Stimulated activated CD4-positive, alpha-beta T cell treated with anti-CD3 and anti-CD28 coated beads, TNF-alpha, amount 100 ng/mL, for 24 hours (primary cell): ENCODE data around the gene IGSF22.

Source experiments
- DNase-seq, 3 experiments: peaks; one replicate each; pipeline ENCODE4 v3.0.0-alpha.2; 2020; ENCODE audit warnings: low read depth in 3 of 3

Gene IGSF22

DNA sequence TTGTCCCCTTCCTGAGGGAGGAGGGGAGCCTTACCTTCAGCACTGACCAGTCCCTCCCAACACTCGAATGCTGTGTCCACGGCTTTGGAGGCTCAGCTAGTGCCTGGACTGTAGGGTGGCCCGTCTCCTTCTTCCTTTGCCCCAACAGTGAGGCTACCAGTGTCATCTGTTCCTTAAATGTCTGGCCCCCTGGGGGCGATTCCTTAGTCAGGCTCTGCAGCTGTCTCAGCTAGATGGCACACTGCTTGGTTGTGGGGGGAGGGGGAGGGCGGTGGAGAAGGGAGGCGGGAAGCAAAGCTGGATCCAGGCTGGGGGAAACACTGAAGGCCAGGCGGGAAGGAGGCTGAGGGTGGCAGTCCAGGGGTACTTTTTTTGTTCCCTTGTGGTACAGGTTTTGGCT is at the start of gene IGSF22:
TSS of gene IGSF22 (minus strand) at position 149 of the 400 bp plus-strand sequence. CDS start 1,952 bp downstream, outside the sequence.
- DNase-seq: no peak

DNA sequence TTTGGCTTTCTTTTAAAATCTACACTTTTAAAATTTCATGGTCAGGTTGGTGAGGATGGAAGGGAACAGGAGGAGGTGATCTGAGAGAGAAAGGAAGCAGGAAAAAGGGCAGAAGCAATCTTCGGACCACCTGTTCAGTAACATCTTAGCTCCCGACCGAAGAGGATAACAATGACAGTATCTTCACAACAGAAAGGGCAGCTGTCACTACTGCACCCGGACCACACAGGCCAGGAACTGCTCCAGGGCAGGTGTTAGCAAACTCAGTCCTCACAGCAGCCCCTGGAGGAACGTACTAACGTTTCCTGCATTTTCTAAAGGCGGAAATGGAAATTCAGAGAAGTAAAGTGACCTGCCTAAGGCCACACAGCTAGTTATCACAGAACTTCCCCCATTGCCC is 48.8 kb upstream of the IGSF22 start:
- no peak for DNase-seq

DNA sequence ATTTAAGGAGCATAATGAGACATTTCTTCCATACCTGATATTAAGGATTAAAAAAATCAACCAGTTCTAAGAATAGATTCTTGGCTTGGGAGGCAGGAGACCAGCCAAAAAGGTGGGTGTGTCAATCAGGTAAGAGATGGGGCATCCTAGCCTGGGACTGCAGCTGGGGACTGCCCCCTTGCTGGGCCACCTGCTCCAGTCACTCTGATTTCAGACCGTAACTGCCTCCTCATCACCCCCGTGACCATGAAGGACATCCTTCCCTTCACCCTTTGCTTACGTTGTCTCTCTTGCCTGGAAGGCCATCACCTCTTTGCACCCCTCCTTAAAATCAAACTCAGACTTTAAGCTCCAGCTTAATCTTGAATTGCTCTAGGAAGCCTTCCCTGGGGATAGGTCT is 47.7 kb upstream of the IGSF22 start:
- no peak for DNase-seq

DNA sequence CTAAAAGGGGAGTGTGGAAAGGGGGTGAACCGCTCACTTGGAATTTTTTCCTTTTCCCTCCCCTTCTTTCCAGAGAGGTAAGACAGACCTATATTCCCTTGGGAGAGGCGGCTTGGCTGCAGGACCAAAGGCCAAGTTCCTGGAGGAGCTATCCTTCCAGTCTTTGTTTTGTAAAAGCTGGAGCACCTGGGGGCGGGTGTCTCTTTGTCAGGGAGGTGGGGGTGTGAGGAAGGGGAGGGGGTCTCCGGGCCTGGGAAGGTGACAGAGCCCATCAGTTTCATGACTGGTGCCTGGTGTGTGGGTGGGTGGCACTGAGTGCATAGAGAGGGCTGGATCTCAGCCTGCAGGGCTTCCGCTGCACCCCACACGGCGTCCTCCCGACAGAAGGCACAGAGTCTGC is 47.1 kb upstream of the IGSF22 start:
- DNase-seq: no peak

DNA sequence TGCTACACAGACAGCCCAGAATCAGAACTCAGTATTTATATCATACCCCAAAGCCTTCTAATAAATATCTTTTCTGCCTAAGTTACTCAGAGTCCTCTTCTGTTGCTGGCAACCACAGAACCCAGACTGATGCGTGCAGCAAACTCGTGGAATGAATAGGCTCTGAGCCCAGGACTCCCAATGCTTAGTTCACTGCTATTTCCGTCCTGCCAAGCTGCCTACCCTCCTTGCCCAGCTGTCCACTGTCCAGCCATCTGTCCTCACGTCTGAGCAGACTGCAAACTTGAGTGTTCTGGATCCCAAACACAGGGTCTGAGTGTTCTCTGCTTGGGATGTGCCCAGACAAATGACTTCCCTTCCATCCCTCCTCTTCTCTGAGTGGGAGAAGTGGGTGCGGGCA is 46.2 kb upstream of the IGSF22 start:
- no peak for DNase-seq

DNA sequence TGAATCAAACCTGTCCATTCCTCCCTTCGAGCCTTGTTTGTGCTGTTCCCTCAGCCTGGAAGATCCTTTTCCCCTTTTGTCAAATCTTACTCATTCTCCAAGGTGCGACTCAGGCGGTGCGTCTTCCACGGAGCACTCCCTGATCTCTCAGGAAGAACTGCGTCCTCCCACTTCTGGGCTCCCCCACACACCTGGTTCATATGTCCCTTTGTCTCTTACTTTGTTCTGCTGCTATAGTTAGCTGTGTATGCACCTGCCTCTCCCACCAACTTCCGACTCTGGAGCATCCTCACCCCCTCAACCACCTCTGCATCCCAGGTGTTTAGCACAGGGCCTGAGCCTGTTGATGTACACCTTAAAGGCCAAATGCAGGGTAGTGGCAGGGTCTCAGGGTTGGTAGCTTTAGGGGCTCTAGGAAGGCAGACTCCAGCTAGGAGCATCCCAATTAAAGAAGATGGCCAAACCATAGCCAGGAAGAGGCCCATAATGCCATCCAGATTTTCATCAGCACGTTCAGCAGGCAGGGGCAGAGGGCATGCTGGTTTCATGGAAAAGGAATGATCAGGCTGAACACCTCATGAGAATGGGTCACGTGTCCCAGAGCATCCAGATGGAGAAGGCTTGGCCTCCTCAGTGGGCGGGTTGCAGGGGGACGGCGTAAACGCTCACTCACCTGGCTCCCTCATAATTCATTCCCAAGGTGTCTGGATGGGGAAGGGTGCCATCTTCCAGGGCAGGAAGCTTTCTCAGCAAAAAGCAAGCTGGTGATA is 45.5 kb upstream of the IGSF22 start:
- no peak for DNase-seq

DNA sequence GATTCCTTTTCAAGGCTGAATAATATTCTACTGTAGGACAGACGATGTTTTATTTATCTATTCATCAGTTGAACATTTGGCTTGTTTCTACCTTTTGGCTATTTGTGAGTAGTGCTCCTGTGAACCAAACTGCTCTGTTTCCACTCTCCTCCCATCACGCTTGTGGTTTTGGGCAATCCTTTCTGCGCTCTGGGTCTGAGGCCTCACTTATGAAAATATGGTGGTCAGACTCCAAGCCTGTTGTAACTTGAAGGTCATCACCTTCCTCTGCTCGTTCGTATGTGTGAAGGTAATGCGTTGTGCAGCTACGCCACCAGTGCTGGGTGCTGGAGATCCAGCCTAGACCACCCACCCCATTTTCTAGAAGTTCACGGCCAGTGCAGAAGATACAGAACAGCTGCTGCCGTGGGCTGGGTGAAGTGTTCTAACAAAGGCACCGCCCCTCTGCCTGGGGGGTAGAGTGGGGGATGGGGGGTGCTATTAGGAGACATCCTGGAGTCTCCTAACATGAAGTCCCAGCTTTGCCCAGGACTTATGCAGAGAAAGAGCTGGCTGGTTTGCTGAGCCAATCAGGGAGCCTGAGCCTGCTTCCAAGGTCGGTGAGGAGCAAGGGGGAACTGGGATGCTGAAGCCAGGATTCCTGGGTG is 44.6 kb upstream of the IGSF22 start:
- no peak for DNase-seq

DNA sequence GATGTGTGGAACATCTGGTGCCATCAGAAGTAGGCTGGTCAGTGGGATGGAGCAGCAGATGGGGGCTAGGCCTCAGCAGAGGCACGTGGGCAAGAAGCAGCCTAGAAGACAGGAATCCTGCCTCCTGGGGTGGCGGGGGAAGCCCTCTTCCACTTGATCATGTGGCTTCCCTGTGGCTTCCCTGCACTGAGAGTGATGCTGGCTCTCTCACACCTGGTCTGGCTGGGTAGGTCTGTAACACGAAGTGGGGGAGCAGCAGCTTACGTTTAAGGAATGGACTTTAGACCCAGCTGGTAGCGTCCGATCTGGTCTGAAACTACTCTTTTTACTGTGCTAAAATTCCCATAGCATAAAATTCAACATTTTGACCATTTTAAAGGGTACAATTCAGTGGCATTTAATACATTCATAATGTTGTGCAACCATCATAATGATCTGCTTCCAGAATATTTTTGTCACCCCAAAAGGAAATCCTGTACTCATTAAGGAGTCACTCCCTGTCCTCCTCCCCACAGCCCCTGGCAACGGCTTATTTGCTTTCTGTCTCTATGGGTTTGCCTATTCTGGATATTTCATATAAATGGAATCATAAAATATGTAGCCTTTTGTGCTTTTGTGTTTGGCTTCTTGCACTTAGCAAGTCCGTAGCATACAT is 43.9 kb upstream of the IGSF22 start:
- no peak for DNase-seq

DNA sequence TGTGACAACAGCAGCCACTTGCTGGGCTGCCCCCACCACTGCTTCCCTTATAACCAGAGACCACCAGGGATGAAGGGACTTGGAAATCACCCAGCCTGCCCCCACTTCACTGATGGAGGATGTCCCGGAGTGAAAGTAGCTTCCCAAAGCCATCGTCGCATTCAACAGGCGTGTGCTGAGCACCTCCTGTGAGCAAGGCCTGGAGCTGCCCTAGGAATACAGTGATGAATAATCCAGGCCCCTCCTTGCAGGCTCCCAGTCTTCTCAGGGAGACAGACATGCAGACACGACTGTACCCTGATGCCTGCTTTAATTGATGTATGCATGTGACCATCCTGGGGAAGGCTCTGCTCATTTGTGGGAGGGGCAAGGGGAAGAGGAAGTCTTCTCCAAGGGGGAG is 43.0 kb upstream of the IGSF22 start:
- no peak for DNase-seq

DNA sequence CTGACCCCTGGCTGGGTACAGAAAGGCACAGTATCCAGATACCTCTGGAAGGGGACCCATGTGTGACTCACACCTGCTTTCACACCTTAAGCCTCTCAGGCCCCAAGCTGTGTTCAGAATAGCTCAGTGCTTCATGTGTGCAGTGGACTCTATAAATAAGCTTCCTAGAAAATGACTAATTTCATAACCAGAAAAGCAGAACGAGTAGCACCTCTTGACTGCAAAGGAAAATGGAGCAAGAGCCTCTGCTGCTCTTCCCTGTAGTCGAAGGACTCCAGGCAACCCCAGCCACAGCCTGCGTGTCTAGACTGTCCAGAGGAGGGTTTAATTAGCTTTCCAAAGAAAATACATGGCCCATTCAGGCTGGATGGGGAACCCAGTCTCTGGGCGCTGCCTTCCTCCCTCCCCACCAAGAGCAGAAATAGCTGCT is 42.5 kb upstream of the IGSF22 start:
- no peak for DNase-seq

DNA sequence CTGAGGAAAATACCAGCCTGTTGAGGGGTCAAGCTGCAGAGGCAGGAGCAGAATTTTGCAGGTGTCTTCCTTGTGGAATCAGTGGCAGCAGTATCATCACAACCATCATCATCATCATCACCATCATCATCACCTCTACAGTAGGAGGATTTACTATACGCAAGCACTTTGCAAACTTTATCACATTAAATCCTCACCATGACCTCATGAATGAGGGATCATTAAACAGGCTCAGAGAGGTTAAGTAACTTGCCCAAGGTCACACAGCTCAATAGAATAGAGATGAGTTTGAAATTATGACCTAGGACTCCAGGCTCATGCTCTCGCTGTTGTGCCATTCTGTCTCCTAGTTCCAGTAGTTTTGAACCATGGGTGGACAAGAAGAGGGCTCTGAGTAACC is 40.0 kb upstream of the IGSF22 start:
- no peak for DNase-seq

DNA sequence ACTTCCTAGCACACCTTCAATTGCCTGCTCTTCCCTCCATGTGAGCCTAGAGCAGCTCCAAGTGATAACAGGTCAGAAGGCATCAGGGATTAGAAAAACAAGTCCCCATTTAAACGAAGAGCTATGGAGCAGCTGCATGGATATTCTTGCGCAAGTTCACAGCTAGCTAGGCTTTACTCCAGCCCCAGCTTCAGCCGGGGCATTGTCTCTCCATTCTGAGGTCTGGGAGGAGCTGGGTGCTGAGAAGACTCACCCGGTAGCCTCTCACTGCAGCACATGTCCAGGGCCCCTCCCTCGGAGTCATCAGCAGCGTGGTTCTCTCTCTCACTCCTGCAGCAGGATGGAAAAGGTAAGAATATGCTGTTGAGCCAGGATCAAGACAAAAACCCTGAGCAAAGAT is 39.6 kb upstream of the IGSF22 start:
- no peak for DNase-seq

DNA sequence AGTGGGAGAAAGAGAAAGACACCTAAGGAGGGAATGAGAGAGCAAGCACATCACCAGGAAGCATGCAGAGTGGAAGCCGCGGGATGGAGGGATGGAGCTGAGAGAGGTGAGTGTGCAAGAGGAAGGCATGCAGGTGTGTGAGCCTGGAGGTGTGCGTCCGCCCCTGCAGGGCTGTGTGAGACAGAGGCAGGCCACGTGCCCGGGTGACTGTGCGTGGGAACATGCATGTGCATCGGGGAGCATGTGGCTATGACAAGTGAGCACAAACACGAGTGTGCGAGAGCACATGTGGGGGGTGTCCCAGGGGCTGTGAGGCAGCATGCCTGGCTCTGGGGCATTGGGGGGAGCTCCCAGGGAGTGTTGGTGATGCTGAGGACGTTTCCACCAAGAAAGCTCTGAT is 35.8 kb upstream of the IGSF22 start:
- no peak for DNase-seq

DNA sequence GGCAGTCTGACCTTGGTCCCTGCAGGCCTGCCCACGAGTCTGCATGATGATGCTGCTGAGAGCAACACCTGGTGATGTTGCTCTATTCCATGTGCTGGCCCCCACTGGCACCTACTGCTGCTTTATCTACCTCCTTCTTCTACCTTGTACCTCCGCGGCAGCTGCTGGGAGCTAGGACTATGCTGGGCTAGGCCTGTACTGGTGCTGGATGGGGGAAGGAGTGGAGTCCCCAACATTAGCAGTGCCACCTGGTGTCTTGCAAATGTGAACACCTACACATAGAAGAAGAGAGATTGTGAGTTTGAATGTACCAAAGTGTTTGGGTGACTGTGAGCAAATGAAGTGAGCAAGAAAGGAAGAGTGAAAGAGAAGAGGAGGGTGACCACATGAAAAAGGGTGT is 35.2 kb upstream of the IGSF22 start:
- no peak for DNase-seq

DNA sequence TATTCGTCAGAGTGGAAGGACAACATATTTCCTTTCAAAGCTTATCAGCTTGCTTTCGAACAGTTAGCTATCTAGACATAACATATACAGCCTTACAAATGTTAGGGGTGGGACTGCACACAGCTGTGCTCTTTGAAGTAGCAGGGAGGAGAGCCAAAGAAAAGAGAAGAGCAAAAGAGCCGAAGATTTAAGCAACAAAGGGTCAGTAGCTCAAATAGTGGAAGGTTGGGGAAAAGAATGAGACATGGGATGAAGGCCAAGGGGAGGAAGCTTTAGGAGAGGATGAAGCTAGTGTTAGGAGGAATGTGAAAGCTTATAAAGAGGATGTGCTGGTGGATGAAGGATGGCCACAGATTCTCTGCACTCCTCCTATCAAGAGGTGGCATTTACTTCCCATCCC is 31.8 kb upstream of the IGSF22 start:
- DNase-seq: no peak

DNA sequence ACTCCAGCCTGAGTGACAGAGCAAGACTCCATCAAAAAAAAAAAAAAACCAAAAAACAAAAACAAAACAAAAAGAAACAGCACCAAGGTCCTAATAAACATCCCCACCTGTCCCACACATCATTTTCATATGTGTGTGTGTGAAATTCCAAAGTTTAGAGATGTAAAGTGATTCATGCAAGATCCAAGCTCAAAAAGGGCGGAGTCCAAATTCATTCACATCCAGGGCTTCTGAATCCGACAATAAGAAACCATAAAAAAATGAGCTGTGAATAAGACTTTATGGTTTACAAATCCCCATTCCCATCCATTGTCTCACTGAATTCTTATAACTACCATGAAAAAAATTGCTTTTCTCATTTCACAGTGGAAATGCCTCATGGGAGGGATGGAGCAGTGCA is 30.9 kb upstream of the IGSF22 start:
- DNase-seq: no peak

DNA sequence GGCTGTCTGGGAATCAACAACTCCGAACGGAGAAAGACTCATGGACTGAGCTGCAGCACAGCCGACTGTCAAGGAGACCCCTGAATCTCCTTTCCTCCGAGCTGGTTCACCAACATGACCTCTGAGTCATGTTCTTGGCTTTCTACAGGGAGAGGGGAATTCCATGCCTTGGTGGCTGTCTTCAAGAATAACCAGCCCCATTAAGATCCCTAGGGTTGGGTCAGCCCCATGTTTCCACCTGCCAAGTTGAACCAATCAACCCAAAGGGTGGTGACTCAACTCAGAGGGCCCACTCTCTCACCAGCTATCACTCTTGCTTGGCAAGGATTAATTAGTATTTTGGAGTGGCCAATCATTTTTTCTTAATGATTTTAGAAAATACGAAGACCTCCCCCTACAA is 28.3 kb upstream of the IGSF22 start:
- DNase-seq: no peak

DNA sequence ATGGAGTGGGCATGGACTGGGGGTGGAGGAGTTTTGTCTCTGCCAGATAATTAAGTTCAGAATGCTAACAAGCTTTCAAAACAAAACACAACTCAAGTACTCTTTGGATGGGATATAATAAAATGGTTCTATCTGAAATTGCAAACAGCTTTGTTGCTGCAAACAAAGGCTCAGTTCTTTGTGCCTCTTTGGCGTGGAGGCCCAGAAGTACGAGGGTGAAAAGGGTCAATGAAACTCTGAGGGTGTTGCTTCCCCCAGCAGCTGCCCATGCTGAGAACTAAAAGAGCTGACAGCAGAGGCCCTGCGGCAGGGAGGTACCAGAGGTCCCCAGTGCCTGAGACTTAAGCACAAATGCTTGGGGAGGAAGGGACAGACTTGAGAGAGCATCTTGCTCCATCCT is 26.5 kb upstream of the IGSF22 start:
- DNase-seq: no peak

DNA sequence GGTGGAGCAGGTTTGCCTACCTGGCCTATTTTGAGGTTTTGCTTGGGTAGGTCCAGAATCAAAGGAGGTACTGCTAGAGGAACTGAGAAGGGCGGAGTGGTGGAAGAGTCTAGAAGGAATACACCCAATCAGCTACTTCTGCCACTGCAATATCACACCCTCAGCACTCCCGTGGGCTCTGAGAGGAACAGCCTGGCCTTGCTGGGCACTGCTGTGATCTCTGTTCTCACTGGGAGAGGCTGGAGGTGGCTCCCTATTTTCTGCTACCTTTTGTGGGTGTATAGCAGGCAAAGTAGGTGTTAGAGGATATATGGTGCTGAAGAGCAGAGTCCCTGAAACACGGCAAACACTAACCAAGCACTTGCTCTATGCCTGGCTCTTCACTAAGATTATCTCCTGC is 25.0 kb upstream of the IGSF22 start:
- no peak for DNase-seq

DNA sequence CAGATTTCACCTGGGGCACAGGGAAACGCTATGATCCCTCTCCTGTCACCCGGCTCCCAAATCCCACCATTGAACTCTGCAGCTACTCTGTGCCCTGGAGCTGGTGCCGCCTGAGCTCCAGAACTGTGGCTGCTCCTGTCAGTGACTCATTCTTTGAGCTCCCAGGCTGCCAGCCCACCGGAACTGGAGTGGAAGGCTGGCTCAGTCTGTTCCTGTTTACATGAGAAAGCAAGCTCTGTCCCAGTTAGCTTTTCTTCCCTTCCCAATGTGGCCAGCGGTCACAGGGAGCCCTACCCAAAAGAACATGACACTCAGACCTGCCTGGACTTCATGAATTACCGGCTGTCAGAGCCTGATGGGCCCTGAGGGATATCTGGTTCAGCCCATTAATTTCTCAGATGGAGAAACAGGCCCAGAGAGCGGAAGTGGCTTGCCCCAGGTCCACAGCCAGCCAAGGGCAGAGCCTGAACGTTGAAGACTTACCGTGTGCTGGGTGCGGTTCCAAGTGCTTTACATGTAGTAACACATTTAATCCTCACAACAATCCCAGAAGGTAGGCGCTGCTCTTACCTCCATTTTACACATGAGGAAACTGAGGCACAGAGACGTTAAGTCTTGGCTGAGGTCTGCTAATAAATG is 23.8 kb upstream of the IGSF22 start:
- no peak for DNase-seq

DNA sequence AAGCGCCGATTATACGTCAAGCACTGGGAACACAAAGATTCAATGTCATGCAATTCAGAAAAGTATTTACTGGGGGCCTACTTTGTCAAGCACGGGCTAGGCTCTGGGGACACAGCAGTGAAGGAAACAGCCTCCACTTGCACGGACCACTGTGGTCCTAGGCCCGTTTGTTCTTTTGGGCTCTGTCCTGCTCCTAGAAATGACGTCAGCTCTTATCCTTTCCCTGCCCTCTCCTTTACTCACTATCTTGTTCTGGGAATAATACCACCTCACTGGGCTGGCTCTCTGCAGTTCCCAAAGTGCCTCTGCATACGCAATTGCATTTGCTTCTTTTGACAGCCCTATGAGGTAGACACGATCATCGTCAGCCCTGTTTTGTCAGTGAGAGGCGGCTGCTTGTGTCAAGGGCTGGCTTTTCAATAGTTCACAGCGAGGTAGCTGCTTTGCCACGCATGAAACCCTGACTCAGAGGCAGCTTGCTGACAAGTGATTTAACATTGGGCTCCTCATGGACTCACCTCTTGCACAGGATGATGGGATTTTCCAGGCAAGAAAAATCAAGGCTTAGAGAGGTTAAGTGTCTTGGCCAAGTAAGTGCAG is 22.9 kb upstream of the IGSF22 start:
- DNase-seq: no peak

DNA sequence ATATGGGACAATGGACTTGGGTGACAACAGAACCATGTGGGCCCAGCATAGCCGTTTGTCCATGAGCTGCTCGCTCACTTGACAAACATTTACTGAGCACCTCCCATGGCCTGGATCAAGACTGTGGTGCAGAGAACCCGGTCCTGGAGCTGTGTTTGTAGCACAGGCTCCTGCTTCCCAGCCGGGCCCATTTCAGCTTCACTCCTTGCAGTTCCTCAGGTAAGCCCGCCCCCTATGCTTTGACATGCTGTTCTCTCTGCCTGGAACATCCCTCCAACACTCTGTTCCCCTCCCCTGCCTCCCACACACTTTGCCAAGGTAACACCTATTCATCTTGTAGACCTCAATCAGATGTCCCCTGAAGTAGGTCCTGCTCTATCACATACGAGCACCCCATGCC is 19.3 kb upstream of the IGSF22 start:
- no peak for DNase-seq
